K562 (cell line): ENCODE measurements around the gene PRR14. TPM values are rescaled to one million over a fixed set of nuclear protein-coding genes. Genes with fewer than 3 reads are reported as not detected.

Experiments
- SLC30A9 ChIP-seq: fragments of 250-450 bp; sonication (Bioruptor Pico); IDR thresholded peaks from 2 replicates; pipeline ENCODE4 v1.8.0; 2022; ENCODE audit warnings: mild to moderate bottlenecking, moderate library complexity
- STAT5B ChIP-seq: fragments of 250-450 bp; sonication (Bioruptor Pico); IDR thresholded peaks from 2 replicates; pipeline ENCODE4 v1.8.0; 2021; ENCODE audit warnings: mild to moderate bottlenecking, inconsistent platforms
- polyA plus RNA-seq, 8 experiments: library from polyadenylated mRNA; depleted of rRNA in 4 of 8; stranded (reverse) in 5 of 8; unstranded in 3 of 8; fragments of >200 nt; fragmentation: Nextera tagmentation in 2 of 8; fragmentation: Illumina TruSeq in 1 of 8; extraction: Ambion mirVana in 2 of 8; extraction: Trizol in 1 of 8; gene quantifications; 2 replicates each; pipeline versions ENCODE4 v1.2.1 to v1.2.3, GENCODE V29; 2011 to 2014; ENCODE audit warnings: inconsistent platforms in 1 of 8, missing spikeins in 1 of 8
- total RNA-seq, 7 experiments: library from RNA; depleted of rRNA in 6 of 7; stranded (reverse); fragments of >200 nt in 6 of 7; fragmentation: Illumina TruSeq in 2 of 7; extraction: Trizol in 2 of 7; gene quantifications; 2 replicates each; pipeline versions ENCODE4 v1.2.1 to v1.2.3, GENCODE V29; 2011 to 2021; ENCODE audit warnings: low replicate concordance in 1 of 7
- TF ChIP-seq, protein P1 (sequence below): fragments of 450-650 bp; IDR thresholded peaks from 2 replicates; pipeline ENCODE4 v1.6.1; 2017; ENCODE audit warnings: antibody characterized with exemption
- TF ChIP-seq, protein P2 (sequence below): fragments of 250-450 bp; sonication (Bioruptor Pico); IDR thresholded peaks from 2 replicates; pipeline ENCODE4 v1.9.0; 2021; ENCODE audit warnings: mild to moderate bottlenecking
- TF ChIP-seq, protein P3 (sequence below), 3 experiments: fragments of 200-800 bp in 1 of 3; sonication (Bioruptor generic) in 1 of 3; sonication (generic) in 1 of 3; formaldehyde crosslinking in 1 of 3; IDR thresholded peaks; 2 replicates each; pipeline versions ENCODE4 v1.6.1 to v1.8.0; 2016 to 2022; ENCODE audit warnings: mild to moderate bottlenecking in 2 of 3, missing compliant biosample characterization in 2 of 3, missing genetic modification characterization in 2 of 3, missing genetic modification reagents in 1 of 3
- TF ChIP-seq, protein P4 (sequence below): sonication (generic); formaldehyde crosslinking; IDR thresholded peaks from 2 replicates; pipeline ENCODE4 v1.8.0; 2022; ENCODE audit warnings: mild to moderate bottlenecking, low read depth, missing genetic modification reagents

Gene PRR14
- total and polyA plus RNA-seq, 9 of the 15 experiments (the other 6 are each of a cell fraction or from before 2014, with no cell fraction given): 2.2 to 63.1 (median 11.5) TPM

DNA sequence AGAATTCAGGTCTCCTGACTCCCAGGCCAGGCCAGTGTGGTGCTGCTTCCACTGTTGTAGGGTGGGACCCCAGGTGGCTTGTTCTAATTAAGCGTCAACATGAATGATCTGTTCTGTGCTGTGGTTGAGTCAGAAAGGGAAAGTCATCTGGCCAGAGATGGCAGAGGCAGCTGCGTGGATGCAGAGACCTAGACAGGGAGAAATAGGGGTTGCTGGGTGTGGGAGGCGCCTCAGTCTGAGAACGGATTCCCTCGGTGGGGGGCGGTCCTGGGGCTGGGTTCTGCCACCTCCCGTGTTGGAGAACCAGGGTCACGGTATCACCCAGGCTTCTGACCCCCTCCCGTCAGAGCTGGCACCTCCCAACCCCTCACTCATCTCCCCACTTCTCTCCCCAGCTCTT is 13.1 kb downstream of the PRR14 start (continued):
- TF ChIP-seq, protein P1, sequence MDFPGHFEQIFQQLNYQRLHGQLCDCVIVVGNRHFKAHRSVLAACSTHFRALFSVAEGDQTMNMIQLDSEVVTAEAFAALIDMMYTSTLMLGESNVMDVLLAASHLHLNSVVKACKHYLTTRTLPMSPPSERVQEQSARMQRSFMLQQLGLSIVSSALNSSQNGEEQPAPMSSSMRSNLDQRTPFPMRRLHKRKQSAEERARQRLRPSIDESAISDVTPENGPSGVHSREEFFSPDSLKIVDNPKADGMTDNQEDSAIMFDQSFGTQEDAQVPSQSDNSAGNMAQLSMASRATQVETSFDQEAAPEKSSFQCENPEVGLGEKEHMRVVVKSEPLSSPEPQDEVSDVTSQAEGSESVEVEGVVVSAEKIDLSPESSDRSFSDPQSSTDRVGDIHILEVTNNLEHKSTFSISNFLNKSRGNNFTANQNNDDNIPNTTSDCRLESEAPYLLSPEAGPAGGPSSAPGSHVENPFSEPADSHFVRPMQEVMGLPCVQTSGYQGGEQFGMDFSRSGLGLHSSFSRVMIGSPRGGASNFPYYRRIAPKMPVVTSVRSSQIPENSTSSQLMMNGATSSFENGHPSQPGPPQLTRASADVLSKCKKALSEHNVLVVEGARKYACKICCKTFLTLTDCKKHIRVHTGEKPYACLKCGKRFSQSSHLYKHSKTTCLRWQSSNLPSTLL: no peak
- TF ChIP-seq, protein P2, sequence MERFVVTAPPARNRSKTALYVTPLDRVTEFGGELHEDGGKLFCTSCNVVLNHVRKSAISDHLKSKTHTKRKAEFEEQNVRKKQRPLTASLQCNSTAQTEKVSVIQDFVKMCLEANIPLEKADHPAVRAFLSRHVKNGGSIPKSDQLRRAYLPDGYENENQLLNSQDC (CRISPR knock-in tag): no peak
- TF ChIP-seq STAT5B (CRISPR knock-in tag): no peak
- TF ChIP-seq, protein P3, sequence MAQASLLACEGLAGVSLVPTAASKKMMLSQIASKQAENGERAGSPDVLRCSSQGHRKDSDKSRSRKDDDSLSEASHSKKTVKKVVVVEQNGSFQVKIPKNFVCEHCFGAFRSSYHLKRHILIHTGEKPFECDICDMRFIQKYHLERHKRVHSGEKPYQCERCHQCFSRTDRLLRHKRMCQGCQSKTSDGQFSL (CRISPR knock-in tag; IDR thresholded peaks at IDR 0.05): no peak
- TF ChIP-seq, protein P3 (tag; IDR thresholded peaks at IDR 0.05): no peak
- TF ChIP-seq, protein P4, sequence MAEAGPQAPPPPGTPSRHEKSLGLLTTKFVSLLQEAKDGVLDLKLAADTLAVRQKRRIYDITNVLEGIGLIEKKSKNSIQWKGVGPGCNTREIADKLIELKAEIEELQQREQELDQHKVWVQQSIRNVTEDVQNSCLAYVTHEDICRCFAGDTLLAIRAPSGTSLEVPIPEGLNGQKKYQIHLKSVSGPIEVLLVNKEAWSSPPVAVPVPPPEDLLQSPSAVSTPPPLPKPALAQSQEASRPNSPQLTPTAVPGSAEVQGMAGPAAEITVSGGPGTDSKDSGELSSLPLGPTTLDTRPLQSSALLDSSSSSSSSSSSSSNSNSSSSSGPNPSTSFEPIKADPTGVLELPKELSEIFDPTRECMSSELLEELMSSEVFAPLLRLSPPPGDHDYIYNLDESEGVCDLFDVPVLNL (CRISPR knock-in tag): no peak
- no peak for TF ChIP-seq SLC30A9 (CRISPR knock-in tag)
